Fibroblast of lung (primary cell): ENCODE measurements around the gene KIRREL3. TPM values are rescaled to one million over a fixed set of nuclear protein-coding genes. Genes with fewer than 3 reads are reported as not detected.

Experiments used
- DNase-seq, 2 donors: peaks; one replicate each; pipeline versions ENCODE4 v3.0.0 to v3.0.0-alpha.2; 2010; ENCODE audit warnings: low read depth in 2 of 2
- H2AFZ ChIP-seq: 2 replicates; pipeline ENCODE4 v1.5.1; 2012; ENCODE audit warnings: low read length, control low read depth, inconsistent platforms
- H3K27ac ChIP-seq: 2 replicates; pipeline ENCODE4 v1.5.1; 2011; ENCODE audit warnings: low read length, control low read depth; ENCODE audit not compliant: insufficient read depth
- H3K27me3 ChIP-seq: 2 replicates; pipeline ENCODE4 v1.5.1; 2011; ENCODE audit warnings: mild to moderate bottlenecking, low read length; ENCODE audit not compliant: control insufficient read depth, insufficient read depth
- H3K36me3 ChIP-seq: 2 replicates; pipeline ENCODE4 v1.5.1; 2011; ENCODE audit warnings: low read length; ENCODE audit not compliant: control insufficient read depth, insufficient read depth
- H3K4me1 ChIP-seq: 2 replicates; pipeline ENCODE4 v1.5.1; 2011; ENCODE audit warnings: low read length; ENCODE audit not compliant: control insufficient read depth, insufficient read depth; ENCODE audit errors: extremely low read depth
- H3K4me2 ChIP-seq: 2 replicates; pipeline ENCODE4 v1.5.1; 2011; ENCODE audit warnings: low read length, control low read depth; ENCODE audit not compliant: insufficient read depth; ENCODE audit errors: extremely low read depth
- H3K4me3 ChIP-seq, 4 experiments: fragments of 200-600 bp in 1 of 4; sonication (generic) in 1 of 4; replicated peaks in 1 of 4; 2 replicates each; pipeline ENCODE4 v1.5.1; 2011 to 2016; ENCODE audit warnings: low read length in 4 of 4, low read depth in 3 of 4, mild to moderate bottlenecking in 3 of 4, control low read depth in 2 of 4, inconsistent platforms in 1 of 4, mixed read lengths in 1 of 4; ENCODE audit not compliant: insufficient read depth in 1 of 4; ENCODE audit errors: control extremely low read depth in 1 of 4
- H3K79me2 ChIP-seq: 2 replicates; pipeline ENCODE4 v1.5.1; 2012; ENCODE audit warnings: mild to moderate bottlenecking, low read length, inconsistent platforms; ENCODE audit not compliant: control insufficient read depth, insufficient read depth
- H3K9ac ChIP-seq: 2 replicates; pipeline ENCODE4 v1.5.1; 2011; ENCODE audit warnings: mild to moderate bottlenecking, low read length, control low read depth; ENCODE audit not compliant: insufficient read depth
- H3K9me3 ChIP-seq: 2 replicates; pipeline ENCODE4 v1.5.1; 2012; ENCODE audit warnings: low read depth, low read length; ENCODE audit not compliant: control insufficient read depth, insufficient read depth
- H4K20me1 ChIP-seq: 2 replicates; pipeline ENCODE4 v1.5.1; 2011; ENCODE audit warnings: low read length; ENCODE audit not compliant: control insufficient read depth, insufficient read depth; ENCODE audit errors: extremely low read depth
- EZH2 ChIP-seq: IDR thresholded peaks from 2 replicates; pipeline ENCODE4 v1.5.1; 2012; ENCODE audit warnings: low read length, control low read depth, mild to moderate bottlenecking; ENCODE audit errors: missing control alignments
- polyA plus RNA-seq, 2 donors: library from polyadenylated mRNA; depleted of rRNA in 1 of 2; stranded (reverse) in 1 of 2; unstranded in 1 of 2; fragments of >200 nt; gene quantifications; 2 replicates each; pipeline ENCODE4 v1.2.1, GENCODE V29; 2011 to 2012; ENCODE audit warnings: missing spikeins in 1 of 2
- total RNA-seq: library from RNA; depleted of rRNA; stranded (reverse); fragments of >200 nt; gene quantifications from 2 replicates; pipeline ENCODE4 v1.2.1, GENCODE V29; 2014
- TF ChIP-seq, protein P1 (sequence below), 2 donors: IDR thresholded peaks in 1 of 2; conservative IDR thresholded peaks in 1 of 2; 1 replicate in 1 of 2; 2 replicates in 1 of 2; pipeline ENCODE4 v1.5.1; 2011 to 2012; ENCODE audit warnings: low read length in 2 of 2, control low read depth in 1 of 2, inconsistent platforms in 1 of 2, low read depth in 1 of 2, mild to moderate bottlenecking in 1 of 2

The KIRREL3 gene
- total and polyA plus RNA-seq, 2 donors (not counting 1 experiment from before 2014, with no cell fraction given): 2.8 to 6.1 TPM

DNA sequence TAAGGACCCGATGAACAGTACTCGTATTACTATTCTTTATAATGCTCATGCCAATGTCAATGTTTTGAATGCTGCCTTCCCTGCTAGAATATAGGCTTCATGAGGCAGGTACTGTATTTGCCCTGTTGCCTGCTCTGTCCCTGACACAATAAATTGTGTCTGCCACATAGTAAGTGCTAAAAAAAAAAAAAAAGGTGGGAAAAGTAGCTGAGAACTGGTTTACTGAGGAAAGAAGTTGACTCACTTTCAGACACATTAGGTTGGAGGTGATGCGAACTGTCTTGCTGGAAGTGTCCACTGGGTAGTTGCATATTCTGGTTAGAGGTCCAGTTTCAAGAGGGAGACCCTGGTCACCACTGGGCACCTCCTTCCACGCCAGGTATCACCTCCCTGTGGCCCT is 255.9 kb downstream of the KIRREL3 start:
- DNase-seq: no peak
- Histone ChIP-seq H3K4me3 (no peak overlapping the region), H3K9ac (no peak overlapping the region), H3K4me1 (no peaks in the 10 kb centered on the region), H3K27me3 (no peaks in the 10 kb centered on the region), H3K4me2 (no peak overlapping the region), H3K9me3 (no peaks in the 10 kb centered on the region), H3K36me3 (no peaks in the 10 kb centered on the region), H2AFZ (no peak overlapping the region), H3K79me2 (no peaks in the 10 kb centered on the region), H3K27ac (no peak overlapping the region), H4K20me1 (no peaks in the 10 kb centered on the region)
- TF ChIP-seq, protein P1, sequence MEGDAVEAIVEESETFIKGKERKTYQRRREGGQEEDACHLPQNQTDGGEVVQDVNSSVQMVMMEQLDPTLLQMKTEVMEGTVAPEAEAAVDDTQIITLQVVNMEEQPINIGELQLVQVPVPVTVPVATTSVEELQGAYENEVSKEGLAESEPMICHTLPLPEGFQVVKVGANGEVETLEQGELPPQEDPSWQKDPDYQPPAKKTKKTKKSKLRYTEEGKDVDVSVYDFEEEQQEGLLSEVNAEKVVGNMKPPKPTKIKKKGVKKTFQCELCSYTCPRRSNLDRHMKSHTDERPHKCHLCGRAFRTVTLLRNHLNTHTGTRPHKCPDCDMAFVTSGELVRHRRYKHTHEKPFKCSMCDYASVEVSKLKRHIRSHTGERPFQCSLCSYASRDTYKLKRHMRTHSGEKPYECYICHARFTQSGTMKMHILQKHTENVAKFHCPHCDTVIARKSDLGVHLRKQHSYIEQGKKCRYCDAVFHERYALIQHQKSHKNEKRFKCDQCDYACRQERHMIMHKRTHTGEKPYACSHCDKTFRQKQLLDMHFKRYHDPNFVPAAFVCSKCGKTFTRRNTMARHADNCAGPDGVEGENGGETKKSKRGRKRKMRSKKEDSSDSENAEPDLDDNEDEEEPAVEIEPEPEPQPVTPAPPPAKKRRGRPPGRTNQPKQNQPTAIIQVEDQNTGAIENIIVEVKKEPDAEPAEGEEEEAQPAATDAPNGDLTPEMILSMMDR (conservative IDR thresholded peaks at IDR 0.05 in 1 of 2, IDR thresholded peaks at IDR 0.05 in 1 of 2; ENCODE audit: low read depth in 1 of 2, low read length in 2 of 2): no peak

DNA sequence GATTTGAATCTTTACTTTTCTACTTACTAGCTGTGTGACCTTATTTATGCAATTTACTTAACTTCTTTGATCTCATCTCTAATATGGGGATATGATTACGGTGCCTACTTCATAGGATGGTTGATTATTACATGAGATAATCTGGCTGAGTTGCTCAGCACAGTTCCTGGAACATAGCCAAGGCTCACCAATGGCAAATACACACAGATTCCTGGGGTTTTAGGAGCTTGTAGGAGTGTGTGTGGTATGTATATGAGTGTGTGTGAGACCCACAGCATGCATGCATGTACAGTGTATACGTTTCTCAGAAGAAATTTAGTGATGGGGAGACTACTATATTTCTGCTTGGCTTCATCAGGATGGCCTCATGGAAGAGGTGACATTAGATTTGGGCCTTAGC is 256.9 kb downstream of the KIRREL3 start:
- peak in 1 of 2 donors; percentile 8 for DNase-seq
- H4K20me1 ChIP-seq: no peaks in the 10 kb centered on the region
- no peaks in the 10 kb centered on the region for H3K9me3 ChIP-seq
- TF ChIP-seq EZH2: no peak
- TF ChIP-seq, protein P1 (conservative IDR thresholded peaks at IDR 0.05 in 1 of 2, IDR thresholded peaks at IDR 0.05 in 1 of 2; ENCODE audit: low read depth in 1 of 2, low read length in 2 of 2): no peak
- H3K36me3 ChIP-seq: no peaks in the 10 kb centered on the region
- H3K27me3 ChIP-seq: no peaks in the 10 kb centered on the region
- H3K4me3 ChIP-seq: no peak overlapping the region
- H2AFZ ChIP-seq: no peak overlapping the region
- no peak overlapping the region for H3K4me2 ChIP-seq
- H3K9ac ChIP-seq: no peak overlapping the region
- no peaks in the 10 kb centered on the region for H3K79me2 ChIP-seq
- H3K4me1 ChIP-seq: no peaks in the 10 kb centered on the region
- no peak overlapping the region for H3K27ac ChIP-seq

DNA sequence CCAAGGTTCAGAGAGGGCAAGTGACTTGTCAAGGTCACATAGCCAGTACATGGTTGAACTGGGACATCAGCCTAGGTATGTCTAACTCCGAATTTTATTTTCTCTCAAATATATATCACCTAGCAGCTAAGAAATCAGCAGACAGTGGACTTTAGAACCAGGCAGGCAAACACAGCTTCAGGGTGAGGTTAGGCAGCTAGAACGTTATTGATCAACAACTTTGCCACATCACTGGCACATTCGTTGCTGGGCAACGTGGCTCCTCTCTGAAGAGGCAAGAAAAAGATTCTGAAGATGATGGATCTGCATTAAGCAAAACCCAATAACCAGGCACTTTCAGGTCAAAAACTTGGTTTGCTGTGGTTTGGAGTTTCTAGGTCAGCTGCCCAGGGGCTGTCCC is 258.0 kb downstream of the KIRREL3 start:
- Histone ChIP-seq H3K36me3 (no peaks in the 10 kb centered on the region), H4K20me1 (no peaks in the 10 kb centered on the region), H2AFZ (no peak overlapping the region), H3K9ac (no peak overlapping the region), H3K27ac (no peak overlapping the region), H3K27me3 (no peaks in the 10 kb centered on the region), H3K9me3 (no peaks in the 10 kb centered on the region), H3K4me3 (no peak overlapping the region), H3K4me2 (no peak overlapping the region), H3K4me1 (no peaks in the 10 kb centered on the region), H3K79me2 (no peaks in the 10 kb centered on the region)
- DNase-seq: no peak
- TF ChIP-seq EZH2: no peak
- TF ChIP-seq, protein P1 (conservative IDR thresholded peaks at IDR 0.05 in 1 of 2, IDR thresholded peaks at IDR 0.05 in 1 of 2; ENCODE audit: low read depth in 1 of 2, low read length in 2 of 2): no peak
